ENCODE results near the gene DNAJC5G. TPM values are rescaled to one million over a fixed set of nuclear protein-coding genes. Genes with fewer than 3 reads are reported as not detected.
"Not testable (repeated sequence)": the region's sequence is repeated elsewhere in the genome, so short reads cannot be mapped to it uniquely, and the experiment has no call there.

The DNAJC5G gene
- total RNA-seq, 5 donors from 2014 or later (not counting 1 experiment from before 2014, with no cell fraction given) = not detected

- Histone ChIP-seq H3K9me3 (no peaks in the 10 kb centered on the region), H3K36me3 (ENCODE audit: control insufficient read depth in 2 of 2, extremely low read depth in 1 of 2, insufficient read depth in 1 of 2, low read length in 1 of 2) (no peaks in the 10 kb centered on the region), H3K27ac (ENCODE audit: low read length) (no peak overlapping the region), H3K4me3 (ENCODE audit: control insufficient read depth in 1 of 2, extremely low read depth in 1 of 2, low read length in 1 of 2) (no peak overlapping the region), H3K4me1 (ENCODE audit: control insufficient read depth in 1 of 2, extremely low read depth in 1 of 2, insufficient read depth in 2 of 2, low read length in 2 of 2) (peaks cover 0 to 5% of the 10 kb centered on the region in 2 experiments), H3K27me3 (replicated peaks in 1 of 2; ENCODE audit: control insufficient read depth in 2 of 2, extremely low read depth in 1 of 2, insufficient read depth in 2 of 2, low read length in 1 of 2) (peaks cover 8 to 24% of the 10 kb centered on the region in 2 experiments)
- Mint-ChIP-seq H3K9me3 (no peaks in the 10 kb centered on the region), H3K27ac (no peak overlapping the region), H3K36me3 (no peaks in the 10 kb centered on the region), H3K4me3 (no peak overlapping the region), H3K27me3 (peaks cover 10 to 16% of the 10 kb centered on the region in 2 donors), H3K4me1 (peaks cover 0 to 5% (median 4%) of the 10 kb centered on the region in 3 donors)
- DNase-seq = no peak
- ChIA-PET CTCF (no interaction called here), POLR2A (no interaction called here)
- no CpG with 5 or more reads among the region's 3 CpGs for WGBS (ENCODE audit: insufficient coverage)
- no peak for ATAC-seq (replicated peaks in 1 of 4)
These were observed 5.1 kb upstream of the DNAJC5G start for GRCh38 chr2:27270131-27270530.

- ChIA-PET POLR2A (no interaction called here), CTCF (interaction anchor here in 1 of 2 donors (0.6 kb wide), 1 partner anchor 94 kb away, joined by 3 read pairs; no protein-coding TSS in a partner anchor)
- no peak overlapping the region for H3K27ac Mint-ChIP-seq
- H3K27me3 Mint-ChIP-seq = peaks cover 10 to 16% of the 10 kb centered on the region in 2 donors
- no peak for DNase-seq
- H3K36me3 ChIP-seq (ENCODE audit: control insufficient read depth in 2 of 2, extremely low read depth in 1 of 2, insufficient read depth in 1 of 2, low read length in 1 of 2) = no peaks in the 10 kb centered on the region
- ATAC-seq (replicated peaks in 1 of 4) = no peak
- H3K4me1 Mint-ChIP-seq = peaks cover 0 to under 1% (median 0%) of the 10 kb centered on the region in 3 donors
- H3K27ac ChIP-seq (ENCODE audit: low read length) = no peak overlapping the region
- H3K36me3 Mint-ChIP-seq = no peaks in the 10 kb centered on the region
- WGBS (ENCODE audit: insufficient coverage) = 20% methylated on average over 1 of the region's 2 CpGs
- H3K27me3 ChIP-seq (replicated peaks in 1 of 2; ENCODE audit: control insufficient read depth in 2 of 2, extremely low read depth in 1 of 2, insufficient read depth in 2 of 2, low read length in 1 of 2) = peaks cover 3 to 22% of the 10 kb centered on the region in 2 experiments
- H3K9me3 ChIP-seq = no peaks in the 10 kb centered on the region
- H3K4me1 ChIP-seq (ENCODE audit: control insufficient read depth in 1 of 2, extremely low read depth in 1 of 2, insufficient read depth in 2 of 2, low read length in 2 of 2) = no peaks in the 10 kb centered on the region
- H3K4me3 Mint-ChIP-seq = no peak overlapping the region
- H3K4me3 ChIP-seq (ENCODE audit: control insufficient read depth in 1 of 2, extremely low read depth in 1 of 2, low read length in 1 of 2) = no peak overlapping the region
- no peaks in the 10 kb centered on the region for H3K9me3 Mint-ChIP-seq
These were observed 4.6 kb upstream of the DNAJC5G start for GRCh38 chr2:27270670-27271069.

DNA sequence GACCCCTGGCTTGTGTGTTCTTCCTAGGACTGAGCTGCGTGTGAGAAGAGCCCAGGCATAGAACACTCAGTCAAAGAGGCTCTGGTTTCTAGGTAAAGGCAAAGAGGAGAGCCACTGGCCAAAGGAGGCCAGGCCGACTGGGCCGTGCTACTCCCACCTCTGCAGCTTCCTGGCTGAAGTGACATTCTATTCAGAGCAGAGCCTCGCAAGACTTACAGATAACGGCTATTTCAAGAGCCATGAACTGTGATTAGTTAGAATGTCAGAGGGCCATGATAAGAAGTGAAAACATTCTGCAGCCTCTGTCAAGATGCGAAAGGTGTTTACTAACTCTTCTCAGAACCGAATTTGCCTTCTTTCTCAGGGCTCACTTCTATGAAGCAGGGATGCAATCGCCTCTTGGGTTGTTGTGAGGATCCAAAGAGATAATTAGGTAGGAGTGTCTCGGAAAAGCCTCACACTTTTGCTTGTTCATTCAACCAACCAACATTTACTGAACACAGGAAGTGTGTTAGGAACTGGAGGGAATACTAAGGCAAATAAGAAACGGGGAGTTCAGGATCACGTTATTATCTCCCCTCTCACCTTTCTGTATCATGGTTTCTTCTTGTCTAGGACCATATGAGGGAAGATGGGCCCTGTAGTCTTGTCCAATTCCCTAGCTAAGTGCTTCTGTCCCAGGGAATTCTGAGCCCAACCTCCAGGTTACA is 3.4 kb upstream of the DNAJC5G start:
- Histone ChIP-seq H3K4me3 (ENCODE audit: control insufficient read depth in 1 of 2, extremely low read depth in 1 of 2, low read length in 1 of 2) (no peak overlapping the region), H3K9me3 (no peaks in the 10 kb centered on the region), H3K4me1 (ENCODE audit: control insufficient read depth in 1 of 2, extremely low read depth in 1 of 2, insufficient read depth in 2 of 2, low read length in 2 of 2) (no peaks in the 10 kb centered on the region), H3K27me3 (replicated peaks in 1 of 2; ENCODE audit: control insufficient read depth in 2 of 2, extremely low read depth in 1 of 2, insufficient read depth in 2 of 2, low read length in 1 of 2) (peaks cover 2 to 17% of the 10 kb centered on the region in 2 experiments), H3K27ac (ENCODE audit: low read length) (no peak overlapping the region), H3K36me3 (ENCODE audit: control insufficient read depth in 2 of 2, extremely low read depth in 1 of 2, insufficient read depth in 1 of 2, low read length in 1 of 2) (no peaks in the 10 kb centered on the region)
- no peaks in the 10 kb centered on the region for H3K36me3 Mint-ChIP-seq
- ChIA-PET POLR2A (interaction anchor here in 1 of 2 donors (0.6 kb wide), 1 partner anchor 149 kb away, joined by 4 read pairs; no protein-coding TSS in a partner anchor), CTCF (interaction anchor here in 1 of 2 donors (0.7 to 1.1 kb wide), 3 partner anchors 13 to 920 kb away, joined by 3 to 4 read pairs (median 4); no protein-coding TSS in a partner anchor)
- no peak for DNase-seq
- ATAC-seq (replicated peaks in 1 of 4) = no peak
- no peaks in the 10 kb centered on the region for H3K4me1 Mint-ChIP-seq
- H3K27me3 Mint-ChIP-seq = peaks cover 13 to 16% of the 10 kb centered on the region in 2 donors
- no peak overlapping the region for H3K27ac Mint-ChIP-seq
- WGBS (ENCODE audit: insufficient coverage) = 79% methylated on average over 4 of the region's 11 CpGs
- H3K4me3 Mint-ChIP-seq = no peak overlapping the region
- no peaks in the 10 kb centered on the region for H3K9me3 Mint-ChIP-seq

DNA sequence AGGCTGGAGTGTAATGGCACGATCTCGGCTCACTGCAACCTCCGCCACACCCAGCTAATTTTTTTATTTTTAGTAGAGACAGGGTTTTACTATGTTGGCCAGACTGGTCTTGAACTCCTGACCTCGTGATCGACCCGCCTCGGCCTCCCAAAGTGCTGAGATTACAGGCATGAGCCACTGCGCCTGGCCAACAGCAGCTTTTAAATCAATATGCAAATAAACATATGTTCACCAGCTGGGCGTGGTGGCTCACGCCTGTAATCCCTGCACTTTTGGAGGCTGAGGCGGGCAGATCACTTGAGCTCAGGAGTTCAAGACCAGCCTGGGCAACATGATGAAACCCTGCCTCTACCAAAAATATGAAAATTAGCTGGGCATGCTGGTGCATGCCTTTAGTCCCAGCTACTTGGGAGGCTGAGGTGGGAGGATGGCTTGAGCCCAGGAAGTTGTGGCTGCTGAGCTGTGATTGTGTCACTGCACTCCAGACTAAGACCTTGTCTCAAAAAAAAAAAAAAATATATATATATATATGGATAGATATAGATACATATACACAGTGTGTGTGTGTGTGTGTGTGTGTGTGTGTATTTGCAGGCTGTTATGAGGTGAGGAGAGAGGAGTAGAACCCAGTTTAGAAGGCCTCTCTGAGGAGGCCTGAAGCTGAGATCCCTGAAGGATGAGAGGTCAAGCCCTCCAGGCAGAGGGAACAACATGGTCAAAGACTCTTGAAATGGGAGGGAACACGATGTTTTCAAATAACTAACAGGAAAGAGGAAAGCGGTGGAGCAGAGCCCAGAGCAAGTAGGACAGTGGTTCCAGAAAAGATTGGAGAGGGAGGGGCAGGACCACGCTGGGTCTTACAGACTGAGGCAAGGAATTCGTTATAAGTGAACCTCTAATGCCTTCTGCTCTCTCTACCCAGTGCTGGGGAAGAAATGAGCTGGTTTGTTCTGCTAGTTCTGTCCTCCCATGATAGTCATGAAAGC is 2.4 kb upstream of the DNAJC5G start:
- H3K4me1 ChIP-seq (ENCODE audit: control insufficient read depth in 1 of 2, extremely low read depth in 1 of 2, insufficient read depth in 2 of 2, low read length in 2 of 2); H3K36me3 ChIP-seq (ENCODE audit: control insufficient read depth in 2 of 2, extremely low read depth in 1 of 2, insufficient read depth in 1 of 2, low read length in 1 of 2); ATAC-seq (replicated peaks in 1 of 4); H3K9me3 Mint-ChIP-seq; H3K27ac ChIP-seq (ENCODE audit: low read length); H3K36me3 Mint-ChIP-seq; H3K27ac Mint-ChIP-seq; H3K4me3 ChIP-seq (ENCODE audit: control insufficient read depth in 1 of 2, extremely low read depth in 1 of 2, low read length in 1 of 2); DNase-seq; H3K4me1 Mint-ChIP-seq; H3K4me3 Mint-ChIP-seq; H3K9me3 ChIP-seq: not testable (repeated sequence)
- POLR2A ChIA-PET = interaction anchor here in 1 of 2 donors (0.6 to 0.7 kb wide), 3 partner anchors 51 to 183 kb away, joined by 4 to 8 read pairs (median 5); no protein-coding TSS in a partner anchor
- H3K27me3 ChIP-seq (replicated peaks in 1 of 2; ENCODE audit: control insufficient read depth in 2 of 2, extremely low read depth in 1 of 2, insufficient read depth in 2 of 2, low read length in 1 of 2) = peaks cover 2 to 12% of the 10 kb centered on the region in 2 experiments
- 85% methylated on average over 7 of the region's 15 CpGs for WGBS (ENCODE audit: insufficient coverage)
- H3K27me3 Mint-ChIP-seq = peaks cover 18 to 21% of the 10 kb centered on the region in 2 donors
- CTCF ChIA-PET = interaction anchor here in 1 of 2 donors (0.7 to 1.1 kb wide), 4 partner anchors 12 to 921 kb away, joined by 3 to 4 read pairs (median 4); no protein-coding TSS in a partner anchor

GRCh38 chr2:27278010-27278409 is 2.8 kb downstream of the DNAJC5G start:
- ATAC-seq (replicated peaks in 1 of 4) = no peak
- WGBS (ENCODE audit: insufficient coverage) = no CpG with 5 or more reads among the region's 1 CpG
- no peak for DNase-seq
- CTCF ChIA-PET = interaction anchor here (1.0 to 2.9 kb wide), 2 partner anchors 169 to 317 kb away, joined by 4 to 40 read pairs; no protein-coding TSS in a partner anchor
- no peaks in the 10 kb centered on the region for H3K36me3 Mint-ChIP-seq
- H3K36me3 ChIP-seq (ENCODE audit: control insufficient read depth in 2 of 2, extremely low read depth in 1 of 2, insufficient read depth in 1 of 2, low read length in 1 of 2) = no peaks in the 10 kb centered on the region
- H3K4me3 Mint-ChIP-seq = no peak overlapping the region
- POLR2A ChIA-PET = interaction anchor here in 1 of 2 donors (0.7 kb wide), 1 partner anchor 185 kb away, joined by 11 read pairs; no protein-coding TSS in a partner anchor
- H3K4me3 ChIP-seq (ENCODE audit: control insufficient read depth in 1 of 2, extremely low read depth in 1 of 2, low read length in 1 of 2) = no peak overlapping the region
- no peak overlapping the region for H3K27ac Mint-ChIP-seq
- peaks cover 0 to 2% of the 10 kb centered on the region in 2 experiments for H3K4me1 ChIP-seq (ENCODE audit: control insufficient read depth in 1 of 2, extremely low read depth in 1 of 2, insufficient read depth in 2 of 2, low read length in 2 of 2)
- H3K27me3 Mint-ChIP-seq = peaks cover 29 to 40% of the 10 kb centered on the region in 2 donors
- peaks cover 2 to 6% (median 2%) of the 10 kb centered on the region in 3 donors for H3K4me1 Mint-ChIP-seq
- H3K9me3 ChIP-seq = no peaks in the 10 kb centered on the region
- H3K27ac ChIP-seq (ENCODE audit: low read length) = no peak overlapping the region
- H3K9me3 Mint-ChIP-seq = no peaks in the 10 kb centered on the region
- H3K27me3 ChIP-seq (replicated peaks in 1 of 2; ENCODE audit: control insufficient read depth in 2 of 2, extremely low read depth in 1 of 2, insufficient read depth in 2 of 2, low read length in 1 of 2) = peaks cover 2 to 31% of the 10 kb centered on the region in 2 experiments

GRCh38 chr2:27280826-27281225 is 5.6 kb downstream of the DNAJC5G start:
- Histone ChIP-seq H3K27ac (ENCODE audit: low read length) (no peak overlapping the region), H3K27me3 (replicated peaks in 1 of 2; ENCODE audit: control insufficient read depth in 2 of 2, extremely low read depth in 1 of 2, insufficient read depth in 2 of 2, low read length in 1 of 2) (peaks cover 2 to 30% of the 10 kb centered on the region in 2 experiments), H3K4me1 (ENCODE audit: control insufficient read depth in 1 of 2, extremely low read depth in 1 of 2, insufficient read depth in 2 of 2, low read length in 2 of 2) (peaks cover 0 to 2% of the 10 kb centered on the region in 2 experiments), H3K36me3 (ENCODE audit: control insufficient read depth in 2 of 2, extremely low read depth in 1 of 2, insufficient read depth in 1 of 2, low read length in 1 of 2) (no peaks in the 10 kb centered on the region), H3K9me3 (no peaks in the 10 kb centered on the region), H3K4me3 (ENCODE audit: control insufficient read depth in 1 of 2, extremely low read depth in 1 of 2, low read length in 1 of 2) (no peak overlapping the region)
- DNase-seq (no peak), ATAC-seq (replicated peaks in 1 of 4) (no peak)
- Mint-ChIP-seq H3K36me3 (no peaks in the 10 kb centered on the region), H3K27ac (no peak overlapping the region), H3K9me3 (no peaks in the 10 kb centered on the region), H3K4me1 (peaks cover 2 to 6% (median 2%) of the 10 kb centered on the region in 3 donors), H3K27me3 (peaks cover 29 to 35% of the 10 kb centered on the region in 2 donors), H3K4me3 (no peak overlapping the region)
- ChIA-PET CTCF (interaction anchor here (0.6 to 1.6 kb wide), 4 partner anchors 19 to 191 kb away, joined by 3 to 8 read pairs (median 4); no protein-coding TSS in a partner anchor), POLR2A (no interaction called here)
- WGBS (ENCODE audit: insufficient coverage) = 66% methylated on average over 2 of the region's 3 CpGs

All from T-cell (primary cell).